Measurements from ENCODE around the gene STK24. TPM values are rescaled to one million over a fixed set of nuclear protein-coding genes. Genes with fewer than 3 reads are reported as not detected.
A peak's percentile ranks its signal among the peaks of the same experiment; 100 is the strongest.

Gene STK24
- total and polyA plus RNA-seq, 2 of the 8 experiments (the other 6 are each of a cell fraction or from before 2014, with no cell fraction given) = 62.8 to 143 TPM

DNA sequence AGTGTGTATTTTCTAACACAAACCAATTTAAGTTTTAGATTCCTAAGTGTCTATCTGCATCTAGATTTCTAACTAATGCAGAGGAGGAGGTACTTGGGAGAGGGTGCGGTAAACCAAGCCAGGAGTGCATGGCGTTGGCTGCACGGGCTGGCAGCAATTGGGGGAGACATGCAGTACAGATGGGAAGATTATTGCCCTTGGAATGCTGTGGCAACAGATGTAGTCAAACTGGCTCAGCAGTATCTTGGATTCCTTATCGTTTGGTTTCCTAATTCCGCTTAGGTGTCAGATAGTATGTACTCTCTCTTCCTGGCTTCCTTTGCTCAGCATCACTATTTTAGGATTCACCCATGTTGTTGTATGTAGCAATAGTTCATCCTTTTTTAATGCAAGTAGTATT is 29.4 kb upstream of the STK24 start:
- no peak overlapping the region for H4K5ac ChIP-seq (ENCODE audit: insufficient read length, low read depth, low read length)
- no peak overlapping the region for H3K23ac ChIP-seq (ENCODE audit: insufficient read length)
- no peaks in the 10 kb centered on the region for H3K9me3 ChIP-seq (ENCODE audit: insufficient read depth in 2 of 2, low read depth in 1 of 2, low read length in 1 of 2)
- H4K91ac ChIP-seq (replicated peaks; ENCODE audit: insufficient read length, low read length) = no peak overlapping the region
- CTCF ChIA-PET (ENCODE audit: partially characterized antibody) = interaction anchor here (1.1 kb wide), 1 partner anchor 99 kb away, joined by 3 read pairs; no protein-coding TSS in a partner anchor
- no peak for DNase-seq (ENCODE audit: low read depth in 1 of 2, low spot score in 2 of 2)
- H3K27ac ChIP-seq (ENCODE audit: low read depth, low read length) = no peak overlapping the region
- no peak overlapping the region for H2AFZ ChIP-seq (ENCODE audit: low read length)
- H3K4me3 ChIP-seq (ENCODE audit: extremely low read depth in 1 of 4, insufficient read depth in 2 of 4, low read depth in 3 of 4, low read length in 4 of 4) = no peak overlapping the region
- no peak for FAIRE-seq
- H2AK5ac ChIP-seq (ENCODE audit: low read depth, low read length) = no peak overlapping the region
- no peak overlapping the region for H3K9ac ChIP-seq (replicated peaks in 1 of 4; ENCODE audit: extremely low read depth in 1 of 4, low read depth in 3 of 4, low read length in 3 of 4)
- H2BK12ac ChIP-seq (ENCODE audit: low read depth, low read length) = no peak overlapping the region
- no peaks in the 10 kb centered on the region for H3K27me3 ChIP-seq (replicated peaks in 1 of 4; ENCODE audit: control insufficient read depth in 3 of 4, extremely low read depth in 1 of 4, insufficient read depth in 3 of 4, low read length in 3 of 4)
- no peaks in the 10 kb centered on the region for H3K79me2 ChIP-seq (ENCODE audit: control insufficient read depth in 1 of 2, insufficient read depth in 2 of 2, low read length in 2 of 2)
- no peaks in the 10 kb centered on the region for H4K20me1 ChIP-seq (replicated peaks in 1 of 2; ENCODE audit: control insufficient read depth in 1 of 2, insufficient read depth in 2 of 2, low read length in 2 of 2)
- no peak overlapping the region for H3K4me2 ChIP-seq (ENCODE audit: insufficient read depth in 1 of 2, low read depth in 2 of 2, low read length in 2 of 2)
- POLR2A ChIA-PET (ENCODE audit: partially characterized antibody) = interaction anchor here (0.9 kb wide), 1 partner anchor 12 kb away, joined by 4 read pairs; no protein-coding TSS in a partner anchor
- no peak overlapping the region for H2BK20ac ChIP-seq (ENCODE audit: low read length)
- no peak overlapping the region for H3K4ac ChIP-seq (replicated peaks; ENCODE audit: insufficient read length, low read depth, low read length)
- no peak overlapping the region for H3K56ac ChIP-seq (replicated peaks; ENCODE audit: insufficient read length, low read depth, low read length)
- H2BK15ac ChIP-seq (ENCODE audit: low read length) = no peak overlapping the region
- no peak overlapping the region for H2BK5ac ChIP-seq (ENCODE audit: low read depth, low read length)
- no peak overlapping the region for H3K18ac ChIP-seq (ENCODE audit: extremely low read depth, low read length)
- no peaks in the 10 kb centered on the region for H3K23me2 ChIP-seq (ENCODE audit: low read depth, low read length)
- no peaks in the 10 kb centered on the region for H3K36me3 ChIP-seq (ENCODE audit: control insufficient read depth in 2 of 4, insufficient read depth in 4 of 4, low read length in 3 of 4)
- H2BK120ac ChIP-seq (replicated peaks; ENCODE audit: low read depth, low read length) = no peak overlapping the region
- 67% methylated on average over 5 of the region's 5 CpGs; no CpG with 5 or more reads in 1 of the 2 experiments for WGBS, 2 experiments (ENCODE audit: extremely low coverage in 1 of 2, insufficient coverage in 1 of 2, insufficient read length in 1 of 2, insufficient replicate concordance in 2 of 2, low coverage in 1 of 2, low lambda C conversion rate in 2 of 2, missing lambda C conversion rate in 1 of 2)
- no peaks in the 10 kb centered on the region for H3K79me1 ChIP-seq (ENCODE audit: low read depth, low read length)
- H3K4me1 ChIP-seq (replicated peaks in 1 of 4; ENCODE audit: control insufficient read depth in 3 of 4, insufficient read depth in 4 of 4, low read length in 3 of 4) = no peaks in the 10 kb centered on the region
- TF ChIP-seq CBX8 (IDR thresholded peaks at IDR 0.05; ENCODE audit: borderline replicate concordance, low read depth, low read length) (no peak), POLR2AphosphoS5 (IDR thresholded peaks at IDR 0.05; ENCODE audit: low read depth, low read length) (no peak), CHD1 (IDR thresholded peaks at IDR 0.05; ENCODE audit: low read depth, low read length) (no peak), TEAD4 (IDR thresholded peaks at IDR 0.05; ENCODE audit: low read depth, low read length) (peak; percentile 48; the same call in 1 of the 2 replicates)
- H4K8ac ChIP-seq (ENCODE audit: extremely low read depth, insufficient read depth, low read length) = no peak overlapping the region
- no peak overlapping the region for H3K14ac ChIP-seq (ENCODE audit: insufficient read length)
